Activated T-cell treated with anti-CD3 and anti-CD28 coated beads, Interleukin-2, amount 50 U/mL, for 4 hours (primary cell): ENCODE measurements around the gene TMEM164. TPM values are rescaled to one million over a fixed set of nuclear protein-coding genes. Genes with fewer than 3 reads are reported as not detected.
"Not testable (repeated sequence)": the region's sequence is repeated elsewhere in the genome, so short reads cannot be mapped to it uniquely, and the experiment has no call there.

Source experiments
- ATAC-seq, 2 donors: fragments of 200-7000 bp; cut with Tn5 transposase; one replicate each; pipeline ENCODE4 v1.10.0; 2021
- DNase-seq: peaks from one replicate; pipeline ENCODE4 v3.0.0-alpha.2; 2020
- H3K27me3 Mint-ChIP-seq: one replicate; pipeline ENCODE4 v1.8.0; 2021; ENCODE audit warnings: low read depth, mixed read lengths
- H3K36me3 Mint-ChIP-seq: one replicate; pipeline ENCODE4 v1.8.0; 2022; ENCODE audit warnings: mixed read lengths; ENCODE audit not compliant: insufficient read depth
- H3K4me1 Mint-ChIP-seq: one replicate; pipeline ENCODE4 v1.8.0; 2021; ENCODE audit warnings: low read depth, mixed read lengths
- H3K4me3 Mint-ChIP-seq: one replicate; pipeline ENCODE4 v1.8.0; 2021; ENCODE audit warnings: mild to moderate bottlenecking, moderate library complexity, mixed read lengths
- H3K9me3 Mint-ChIP-seq: one replicate; pipeline ENCODE4 v1.8.0; 2021; ENCODE audit warnings: mixed read lengths
- total RNA-seq, 3 donors: library from RNA; stranded (reverse); gene quantifications; one replicate each; pipeline ENCODE4 v1.2.1, GENCODE V29; 2021

The TMEM164 gene
- 10 to 100 TPM in 2 of 3 donors, 1 to 10 TPM in 1; 8.6 to 10.6 (median 10.5) TPM for total RNA-seq

DNA sequence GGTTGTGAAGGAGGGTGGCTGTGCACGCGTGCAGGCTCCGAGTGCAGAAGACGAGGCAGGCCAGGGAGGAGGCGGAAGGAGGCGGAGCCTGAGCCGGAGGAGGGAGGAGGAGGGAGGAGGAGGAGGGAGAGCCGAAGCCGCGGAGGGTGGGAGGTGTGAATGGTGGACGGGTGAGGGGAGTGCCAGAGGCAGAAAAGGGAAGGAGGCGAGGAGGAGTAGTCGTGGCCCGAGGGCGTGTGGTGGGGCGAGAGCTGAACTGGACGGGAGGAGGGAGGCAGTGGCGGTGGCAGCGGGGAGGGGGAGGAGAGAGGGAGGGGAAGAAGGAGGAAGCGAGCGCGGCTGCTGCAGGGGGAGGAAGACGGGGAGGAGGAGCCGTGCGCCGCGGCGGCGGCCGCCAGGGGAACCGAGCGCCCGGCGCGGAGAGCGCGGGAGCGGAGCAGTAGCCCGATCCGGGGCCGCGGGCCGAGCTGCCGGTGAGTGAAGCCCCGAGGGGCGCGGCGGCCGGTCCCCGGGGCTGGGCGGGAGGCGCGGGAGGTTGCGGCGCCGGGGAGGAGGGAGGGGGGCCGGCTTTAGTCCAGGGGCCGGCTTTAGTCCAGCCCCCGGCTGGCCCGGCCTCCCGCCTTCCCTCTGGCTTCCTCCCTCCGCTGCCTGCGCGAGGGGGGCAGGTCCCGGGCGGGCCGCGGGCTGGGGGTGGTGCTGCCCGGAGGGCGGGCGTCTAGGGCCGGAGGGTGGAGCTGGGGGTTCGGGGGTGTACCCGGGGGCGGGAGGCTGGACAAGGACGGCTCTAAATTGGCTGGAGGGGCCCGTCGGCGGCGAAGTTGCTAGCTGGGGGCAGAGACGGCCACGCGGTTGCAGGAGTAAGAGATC is at the start of gene TMEM164:
Gene TMEM164, plus strand, starts transcription at position 815 of the 867 bp plus-strand sequence. CDS start 661 bp downstream, outside the sequence.
- peaks cover 1% of the 10 kb centered on the region for H3K36me3 Mint-ChIP-seq
- H3K9me3 Mint-ChIP-seq: no peaks in the 10 kb centered on the region
- peak; percentile 80 to 83 for ATAC-seq
- DNase-seq: peak; percentile 77
- H3K27me3 Mint-ChIP-seq: no peaks in the 10 kb centered on the region
- H3K4me1 Mint-ChIP-seq: peaks cover 31% of the 10 kb centered on the region
- H3K4me3 Mint-ChIP-seq: peak within 1 kb of the TSS; percentile 86

DNA sequence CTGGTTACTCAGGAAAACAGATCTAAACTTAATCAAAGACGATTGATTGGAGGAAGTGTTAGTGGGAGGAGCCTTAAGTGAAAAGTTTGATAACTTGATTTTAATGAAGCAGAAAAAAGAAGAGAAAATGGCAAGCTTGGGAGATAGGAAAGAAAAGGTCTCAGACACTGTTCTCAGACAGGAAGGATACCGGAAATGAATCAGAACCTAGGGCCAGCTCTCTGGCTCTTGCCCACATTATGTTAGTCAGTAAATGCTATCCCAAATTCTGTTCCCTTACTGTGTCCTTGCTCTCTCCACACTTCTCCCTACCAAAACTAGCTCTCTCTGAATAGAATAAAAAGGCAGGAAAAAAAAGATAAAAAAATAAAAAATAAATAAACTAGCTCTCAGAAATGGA is 48.6 kb upstream of the TMEM164 start:
- H3K4me1 Mint-ChIP-seq: peaks cover 11% of the 10 kb centered on the region
- H3K27me3 Mint-ChIP-seq: no peaks in the 10 kb centered on the region
- no peak for DNase-seq
- no peaks in the 10 kb centered on the region for H3K36me3 Mint-ChIP-seq
- no peak overlapping the region for H3K4me3 Mint-ChIP-seq
- ATAC-seq: no peak
- no peaks in the 10 kb centered on the region for H3K9me3 Mint-ChIP-seq

DNA sequence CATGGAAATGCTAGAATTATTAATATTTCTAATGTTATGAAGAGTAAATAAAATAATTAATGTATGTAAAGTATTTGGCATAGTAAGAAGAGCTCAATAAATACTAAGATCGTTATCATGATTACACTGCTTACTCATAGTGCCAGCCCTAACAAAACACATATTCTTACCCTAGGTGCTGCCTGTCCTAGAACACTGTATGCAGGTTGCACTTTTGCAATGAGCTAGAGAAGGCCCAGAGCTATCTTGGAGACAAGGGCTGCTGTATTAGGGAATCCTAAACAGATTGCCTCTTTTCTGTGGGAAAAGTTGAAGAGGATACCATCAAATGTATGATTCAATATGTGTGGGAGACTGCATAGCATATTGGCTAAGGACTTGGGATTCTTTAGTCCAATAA is 48.0 kb upstream of the TMEM164 start:
- Mint-ChIP-seq H3K27me3 (no peaks in the 10 kb centered on the region), H3K4me1 (peaks cover 13% of the 10 kb centered on the region), H3K4me3 (no peak overlapping the region), H3K9me3 (no peaks in the 10 kb centered on the region), H3K36me3 (no peaks in the 10 kb centered on the region)
- DNase-seq (no peak), ATAC-seq (no peak)

DNA sequence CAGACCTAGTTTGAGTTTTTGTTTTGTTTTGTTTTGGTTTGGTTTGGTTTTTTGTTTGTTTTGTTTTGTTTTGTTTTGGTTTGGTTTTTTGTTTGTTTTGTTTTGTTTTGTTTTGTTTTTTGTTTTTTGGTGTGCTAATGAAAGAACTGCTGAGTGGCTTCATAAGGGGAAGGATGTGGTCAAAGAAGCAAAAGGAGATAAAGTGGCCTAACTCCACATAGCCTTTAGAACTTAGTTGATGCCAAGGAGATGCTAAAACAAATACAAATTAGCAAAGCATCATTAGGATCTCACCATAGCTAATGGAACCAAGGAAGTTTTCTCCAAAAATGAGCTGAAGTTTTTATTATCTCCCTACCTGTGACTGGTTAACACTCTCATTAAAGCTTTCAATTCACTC is 44.6 kb upstream of the TMEM164 start:
- peaks cover 13% of the 10 kb centered on the region for H3K4me1 Mint-ChIP-seq
- no peaks in the 10 kb centered on the region for H3K36me3 Mint-ChIP-seq
- ATAC-seq (no peak), DNase-seq (no peak)
- no peaks in the 10 kb centered on the region for H3K27me3 Mint-ChIP-seq
- H3K9me3 Mint-ChIP-seq: no peaks in the 10 kb centered on the region
- no peak overlapping the region for H3K4me3 Mint-ChIP-seq

DNA sequence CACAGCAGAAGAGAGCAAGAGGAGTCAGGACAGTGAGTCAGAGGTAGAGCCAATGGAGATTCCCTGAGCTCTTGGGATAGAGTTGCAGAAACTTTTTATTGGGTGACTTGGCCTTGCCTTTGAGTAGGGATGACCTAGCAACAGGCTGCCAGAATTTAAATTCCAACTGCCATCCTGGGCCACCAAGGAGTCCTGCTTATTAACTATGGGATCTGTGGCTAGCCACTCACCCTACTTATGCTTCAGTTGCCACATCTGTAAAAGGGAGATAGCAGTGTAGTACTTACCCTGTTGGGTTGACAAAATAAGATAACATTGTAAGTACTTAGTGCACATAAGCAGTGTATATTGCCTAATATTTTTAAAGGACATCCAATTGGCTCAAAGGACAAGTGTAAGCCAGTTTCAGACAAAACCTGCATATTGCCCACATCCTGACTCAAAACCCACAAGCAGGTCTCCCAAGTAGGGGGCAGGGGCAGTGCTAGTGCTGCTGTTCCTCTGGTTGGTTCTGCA is 43.5 kb upstream of the TMEM164 start:
- H3K4me3 Mint-ChIP-seq: no peak overlapping the region
- DNase-seq: no peak
- H3K27me3 Mint-ChIP-seq: no peaks in the 10 kb centered on the region
- H3K4me1 Mint-ChIP-seq: peaks cover 13% of the 10 kb centered on the region
- ATAC-seq: no peak
- H3K9me3 Mint-ChIP-seq: no peaks in the 10 kb centered on the region
- no peaks in the 10 kb centered on the region for H3K36me3 Mint-ChIP-seq

DNA sequence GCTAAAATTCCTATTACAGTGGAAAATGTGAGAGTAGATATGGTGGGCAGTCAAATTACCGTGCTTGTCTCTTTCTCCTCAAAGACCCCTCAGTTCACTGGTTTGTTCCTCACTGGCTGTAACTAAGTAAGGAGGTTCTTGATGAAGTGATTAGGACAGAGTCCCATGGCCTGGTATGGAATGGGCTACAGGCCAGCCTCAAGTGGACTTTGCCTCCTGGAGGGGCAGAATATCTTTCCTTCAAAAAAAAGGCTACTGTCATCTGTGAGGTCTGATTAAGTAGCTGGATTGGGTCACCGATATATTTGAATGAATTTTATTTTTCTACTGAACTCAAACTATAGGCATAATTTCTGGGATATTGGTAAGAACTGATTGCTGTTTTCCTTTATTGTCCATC is 38.5 kb upstream of the TMEM164 start:
- H3K4me3 Mint-ChIP-seq: no peak overlapping the region
- no peaks in the 10 kb centered on the region for H3K9me3 Mint-ChIP-seq
- no peak for ATAC-seq
- DNase-seq: no peak
- no peaks in the 10 kb centered on the region for H3K36me3 Mint-ChIP-seq
- H3K27me3 Mint-ChIP-seq: peaks cover 2% of the 10 kb centered on the region
- peaks cover under 1% of the 10 kb centered on the region for H3K4me1 Mint-ChIP-seq

DNA sequence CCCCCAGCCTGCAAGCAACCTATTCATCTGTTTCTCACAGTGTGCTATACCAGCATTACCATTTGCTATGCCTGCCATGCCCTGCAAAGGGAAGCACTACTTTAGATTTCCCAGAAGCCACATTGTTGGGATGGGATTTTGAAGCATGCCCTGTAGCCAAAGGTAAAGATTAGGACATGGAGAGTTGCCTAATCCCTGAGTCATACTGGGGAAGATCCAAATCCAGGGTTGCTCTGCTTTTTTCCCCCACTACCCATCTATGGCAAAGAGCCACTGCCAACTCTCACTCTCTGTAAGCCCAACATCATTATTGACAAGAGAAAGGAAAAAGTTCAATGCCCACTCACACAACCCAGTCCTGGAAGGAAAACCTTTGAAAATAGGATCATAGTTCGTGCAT is 36.7 kb upstream of the TMEM164 start:
- Mint-ChIP-seq H3K4me3 (no peak overlapping the region), H3K9me3 (no peaks in the 10 kb centered on the region), H3K36me3 (no peaks in the 10 kb centered on the region), H3K4me1 (no peaks in the 10 kb centered on the region), H3K27me3 (peaks cover 2% of the 10 kb centered on the region)
- no peak for DNase-seq
- no peak for ATAC-seq

DNA sequence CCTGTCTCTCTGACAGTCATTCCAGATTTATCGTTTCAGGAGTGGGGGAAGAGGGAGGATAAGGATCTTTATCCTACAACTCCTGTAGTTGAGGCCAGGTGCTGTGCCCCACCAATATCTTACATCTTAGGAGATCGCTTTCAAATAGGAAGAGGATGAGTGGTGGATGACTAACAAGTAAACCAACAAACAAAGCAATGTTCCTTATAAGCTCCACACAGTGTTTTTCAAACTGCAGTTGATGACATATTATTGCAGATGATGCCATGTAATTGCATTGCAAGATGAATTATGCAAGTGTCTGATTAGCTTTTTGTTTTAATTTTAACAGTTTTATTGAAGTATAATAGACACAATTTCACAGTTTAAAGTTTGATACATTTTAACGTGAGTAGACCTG is 35.8 kb upstream of the TMEM164 start:
- Mint-ChIP-seq H3K4me1 (no peaks in the 10 kb centered on the region), H3K36me3 (no peaks in the 10 kb centered on the region), H3K4me3 (no peak overlapping the region), H3K9me3 (no peaks in the 10 kb centered on the region), H3K27me3 (peaks cover 2% of the 10 kb centered on the region)
- no peak for DNase-seq
- no peak for ATAC-seq

DNA sequence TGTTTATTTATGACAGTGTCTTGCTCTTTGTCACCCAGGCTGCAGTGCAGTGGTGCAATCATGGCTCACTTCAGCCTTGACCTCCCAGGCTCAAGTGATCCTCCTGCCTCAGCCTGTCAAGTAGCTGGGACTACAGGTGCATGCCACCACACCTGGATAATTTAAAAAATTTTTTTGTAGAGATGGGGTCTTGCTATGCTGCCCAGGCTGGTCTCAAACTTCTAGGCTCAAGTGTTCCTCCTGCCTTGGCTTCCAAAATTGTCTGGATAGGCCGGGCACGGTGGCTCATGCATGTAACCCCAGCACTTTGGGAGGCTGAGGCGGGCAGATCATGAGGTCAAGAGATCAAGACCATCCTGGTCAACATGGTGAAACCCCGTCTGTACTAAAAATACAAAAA is 32.1 kb upstream of the TMEM164 start:
- not testable (repeated sequence) for H3K36me3 Mint-ChIP-seq, H3K9me3 Mint-ChIP-seq, H3K27me3 Mint-ChIP-seq, H3K4me1 Mint-ChIP-seq, DNase-seq, ATAC-seq, H3K4me3 Mint-ChIP-seq

DNA sequence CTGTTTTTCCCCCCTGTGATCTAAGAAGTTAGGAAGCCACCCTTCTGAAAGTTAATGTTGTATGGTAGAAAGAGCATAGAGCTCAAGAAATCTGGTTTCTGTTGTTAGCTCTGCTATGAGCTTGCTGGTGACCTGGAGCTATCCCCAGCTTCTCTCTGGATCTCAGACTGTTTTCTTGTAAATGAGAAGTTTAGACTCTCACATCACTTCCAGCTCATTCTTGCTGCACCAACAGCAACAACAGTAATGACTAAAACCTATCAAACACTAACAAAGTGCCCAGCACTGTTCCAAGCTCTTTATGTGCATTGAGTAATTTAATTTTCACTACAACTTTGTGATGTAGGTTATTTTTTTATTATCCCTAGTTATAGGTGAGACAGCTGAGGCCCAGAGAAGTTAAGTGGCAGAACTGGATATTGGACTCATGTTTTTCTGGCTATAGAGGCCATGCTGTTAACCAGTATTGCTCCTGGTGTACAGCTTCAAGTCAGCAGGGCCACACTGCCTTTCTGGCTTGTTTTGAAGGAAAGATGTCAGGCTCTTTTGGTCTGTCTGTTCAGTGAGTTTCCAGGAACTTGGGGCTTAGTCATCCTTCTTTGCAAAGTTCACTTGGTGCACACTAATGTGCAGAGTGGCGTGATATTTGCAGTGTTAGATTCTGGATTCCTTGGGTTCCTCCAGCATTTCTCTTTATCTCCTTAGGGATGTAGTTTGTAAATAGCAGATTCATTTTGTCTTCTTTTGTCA is 27.8 kb upstream of the TMEM164 start:
- no peak for ATAC-seq
- H3K4me3 Mint-ChIP-seq: no peak overlapping the region

DNA sequence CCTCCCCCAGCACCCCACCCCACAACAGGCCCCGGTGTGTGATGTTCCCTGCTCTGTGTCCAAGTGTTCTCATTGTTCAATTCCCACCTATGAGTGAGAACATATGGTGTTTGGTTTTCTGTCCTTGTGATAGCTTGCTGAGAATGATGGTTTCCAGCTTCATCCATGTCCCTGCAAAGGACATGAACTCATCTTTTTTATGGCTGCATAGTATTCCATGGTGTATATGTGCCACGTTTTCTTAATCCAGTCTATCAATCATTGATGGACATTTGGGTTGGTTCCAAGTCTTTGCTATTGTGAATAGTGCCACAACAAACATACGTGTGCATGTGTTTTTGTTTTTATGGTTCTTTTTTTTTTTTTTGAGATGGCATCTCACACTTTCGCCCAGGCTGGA is 17.7 kb upstream of the TMEM164 start:
- not testable (repeated sequence) for H3K36me3 Mint-ChIP-seq, ATAC-seq, H3K4me1 Mint-ChIP-seq, H3K4me3 Mint-ChIP-seq, H3K9me3 Mint-ChIP-seq, H3K27me3 Mint-ChIP-seq, DNase-seq

More for the DNA sequence above, 27.8 kb upstream of the TMEM164 start:
- H3K27me3 Mint-ChIP-seq: peaks cover 4% of the 10 kb centered on the region
- H3K9me3 Mint-ChIP-seq: no peaks in the 10 kb centered on the region
- no peaks in the 10 kb centered on the region for H3K36me3 Mint-ChIP-seq
- H3K4me1 Mint-ChIP-seq: peaks cover 3% of the 10 kb centered on the region
- no peak for DNase-seq

DNA sequence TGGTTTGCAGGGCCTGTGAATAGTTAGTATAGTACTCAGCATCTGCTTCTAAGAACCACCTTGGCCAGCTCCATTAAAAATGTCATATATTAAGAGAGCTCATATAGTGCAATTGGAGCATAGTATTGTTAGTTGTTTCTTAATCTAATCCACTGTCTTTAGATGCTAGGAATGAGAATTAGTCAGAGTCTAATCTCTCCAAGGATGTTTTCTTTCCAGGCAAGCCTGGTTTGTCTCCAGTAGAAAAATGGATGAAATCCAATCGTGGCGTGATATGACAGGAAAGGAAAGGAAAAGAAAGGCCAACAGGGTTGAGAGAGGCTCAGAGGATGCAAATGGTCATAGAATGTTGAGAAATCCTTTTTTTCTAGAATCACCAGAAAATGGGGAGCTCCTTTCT is 15.0 kb upstream of the TMEM164 start:
- peaks cover 23% of the 10 kb centered on the region for H3K4me1 Mint-ChIP-seq
- no peaks in the 10 kb centered on the region for H3K9me3 Mint-ChIP-seq
- H3K27me3 Mint-ChIP-seq: no peaks in the 10 kb centered on the region
- no peak overlapping the region for H3K4me3 Mint-ChIP-seq
- DNase-seq (no peak), ATAC-seq (no peak)
- no peaks in the 10 kb centered on the region for H3K36me3 Mint-ChIP-seq

DNA sequence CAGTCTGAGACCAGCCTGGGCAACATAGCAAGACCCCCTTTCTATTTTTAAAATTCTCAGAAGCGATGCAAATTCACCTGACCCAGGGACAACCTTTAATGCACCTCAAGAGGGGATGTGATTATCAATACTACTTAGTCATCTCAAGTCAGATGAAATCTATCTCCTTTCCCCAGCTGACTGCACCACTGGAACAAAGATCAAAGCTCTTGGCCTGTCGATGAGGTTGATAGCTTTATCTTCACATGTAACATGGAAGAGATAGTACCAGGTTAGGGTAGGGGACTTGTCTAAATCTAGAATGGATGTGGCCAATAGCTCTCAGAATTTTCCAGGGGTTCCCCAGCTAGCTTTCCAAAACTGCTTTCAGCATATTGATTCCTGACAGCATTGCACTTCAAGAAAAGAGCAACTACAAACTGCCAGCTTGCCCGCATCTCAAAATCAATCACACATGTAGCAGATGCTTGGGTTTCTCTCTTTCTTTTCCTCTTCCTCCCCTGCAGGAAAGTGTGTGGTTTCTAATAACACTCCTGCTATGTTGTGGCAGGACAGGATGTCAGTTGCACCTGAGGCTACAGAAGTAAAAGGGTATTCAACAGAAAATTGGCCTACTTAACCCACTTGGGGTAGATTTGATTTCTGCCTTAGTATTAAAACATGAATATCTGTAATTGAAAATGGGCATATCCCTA is 12.2 kb upstream of the TMEM164 start:
- H3K9me3 Mint-ChIP-seq: no peaks in the 10 kb centered on the region
- no peak for DNase-seq
- H3K27me3 Mint-ChIP-seq: no peaks in the 10 kb centered on the region
- H3K36me3 Mint-ChIP-seq: no peaks in the 10 kb centered on the region
- no peak for ATAC-seq
- H3K4me1 Mint-ChIP-seq: peaks cover 28% of the 10 kb centered on the region
- H3K4me3 Mint-ChIP-seq: no peak overlapping the region

DNA sequence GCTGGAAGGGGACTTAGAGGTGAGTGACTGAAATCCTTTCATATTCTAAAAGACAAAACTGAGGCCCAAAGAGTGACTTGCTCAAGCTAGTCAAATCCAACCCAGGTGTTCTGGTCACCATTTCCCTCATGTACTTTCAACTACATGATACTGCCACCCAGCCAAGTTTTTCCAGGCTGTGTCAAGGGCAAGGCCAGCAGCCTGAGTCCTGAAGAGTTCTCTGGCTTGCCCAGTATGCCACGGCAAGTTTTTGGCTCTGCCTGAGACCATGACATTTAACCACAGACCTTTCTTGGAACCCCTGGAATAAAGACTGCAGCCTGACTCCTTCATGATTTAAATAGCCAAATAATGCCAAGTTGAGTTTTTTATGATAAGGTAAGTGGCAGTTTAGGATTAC is 10.7 kb upstream of the TMEM164 start:
- H3K4me3 Mint-ChIP-seq: no peak overlapping the region
- no peaks in the 10 kb centered on the region for H3K9me3 Mint-ChIP-seq
- no peaks in the 10 kb centered on the region for H3K36me3 Mint-ChIP-seq
- DNase-seq (no peak), ATAC-seq (no peak)
- no peaks in the 10 kb centered on the region for H3K27me3 Mint-ChIP-seq
- peaks cover 28% of the 10 kb centered on the region for H3K4me1 Mint-ChIP-seq
